ENCODE results near the gene NEK5. TPM values are rescaled to one million over a fixed set of nuclear protein-coding genes. Genes with fewer than 3 reads are reported as not detected.

NEK5 gene
- total RNA-seq, 2 experiments from 2014 or later, result 0.22 TPM; not detected in 1

DNA sequence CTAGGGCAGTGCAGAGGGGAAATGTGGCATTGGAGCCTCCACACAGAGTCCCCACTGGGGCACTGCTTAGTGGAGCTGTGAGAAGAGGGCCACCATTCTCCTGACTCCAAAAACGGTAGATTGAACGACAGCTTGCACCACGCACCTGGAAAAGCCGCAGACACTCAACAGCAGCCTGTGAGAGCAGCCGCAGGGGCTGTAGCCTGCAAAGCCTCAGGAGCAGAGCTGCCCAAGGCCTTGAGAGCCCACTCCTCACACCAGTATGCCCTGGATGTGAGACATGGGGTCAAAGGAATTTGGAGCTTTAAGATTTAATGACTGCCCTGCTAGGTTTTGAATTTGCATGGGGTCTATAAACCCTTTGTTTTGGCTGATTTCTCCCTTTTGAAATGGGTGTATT is 31.7 kb downstream of the NEK5 start:
- no peaks in the 10 kb centered on the region for H3K79me2 ChIP-seq (ENCODE audit: insufficient read depth, low read depth, low read length)
- H3K4me1 ChIP-seq (ENCODE audit: insufficient read depth, low read length, poor library complexity, severe bottlenecking), result no peaks in the 10 kb centered on the region
- H3K36me3 ChIP-seq (ENCODE audit: insufficient read depth, low read length), result no peaks in the 10 kb centered on the region
- no peak overlapping the region for H2AFZ ChIP-seq (ENCODE audit: low read length)
- ChIA-PET POLR2A (no interaction called here), CTCF (ENCODE audit: unreplicated experiment) (no interaction called here)
- H3K9me3 ChIP-seq (ENCODE audit: low read length), result no peaks in the 10 kb centered on the region
- no peak overlapping the region for H3K4me3 ChIP-seq (ENCODE audit: low read depth, low read length, poor library complexity, severe bottlenecking)
- no peak overlapping the region for H3K4me2 ChIP-seq (ENCODE audit: low read length)
- no peaks in the 10 kb centered on the region for H4K20me1 ChIP-seq (ENCODE audit: insufficient read depth, low read length)
- TF ChIP-seq CTCF (conservative IDR thresholded peaks at IDR 0.05; ENCODE audit: low read length) (no peak), EZH2phosphoT487 (IDR thresholded peaks at IDR 0.05; ENCODE audit: borderline replicate concordance, low read depth, low read length) (no peak)
- BruUV-seq (replicated peaks), result no TSS peak
- intact Hi-C loops (cut with micrococcal nuclease; ENCODE audit: unreplicated experiment), result no loop called here
- DNase-seq (ENCODE audit: low spot score), result no peak
- H3K27ac ChIP-seq (ENCODE audit: low read depth, low read length, poor library complexity, severe bottlenecking), result no peak overlapping the region
- H3K9me2 ChIP-seq (ENCODE audit: insufficient read depth, low read length), result no peaks in the 10 kb centered on the region

DNA sequence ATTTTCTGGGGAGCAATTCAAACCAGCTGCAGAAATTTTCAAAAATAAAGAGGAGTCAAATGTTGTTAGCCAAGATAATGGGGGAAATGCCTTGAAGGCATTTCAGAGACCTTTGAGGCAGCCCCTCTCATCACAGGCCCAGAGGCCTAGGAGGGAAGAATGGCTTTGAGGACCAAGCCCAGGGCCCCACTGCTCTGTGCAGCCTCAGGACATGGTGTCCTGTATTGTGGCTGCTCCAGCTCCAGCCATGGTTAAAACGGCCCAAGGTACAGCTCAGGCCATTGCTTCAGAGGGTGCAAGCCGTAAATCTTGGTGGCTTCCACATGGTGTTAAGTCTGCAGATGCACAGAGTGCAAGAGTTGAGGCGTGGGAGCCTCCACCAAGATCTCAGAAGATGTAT is 32.1 kb downstream of the NEK5 start:
- CTCF ChIA-PET (ENCODE audit: unreplicated experiment), result no interaction called here
- Histone ChIP-seq H3K4me2 (ENCODE audit: low read length) (no peak overlapping the region), H3K4me3 (ENCODE audit: low read depth, low read length, poor library complexity, severe bottlenecking) (no peak overlapping the region), H3K9me3 (ENCODE audit: low read length) (no peaks in the 10 kb centered on the region), H4K20me1 (ENCODE audit: insufficient read depth, low read length) (no peaks in the 10 kb centered on the region), H3K27ac (ENCODE audit: low read depth, low read length, poor library complexity, severe bottlenecking) (no peak overlapping the region), H3K4me1 (ENCODE audit: insufficient read depth, low read length, poor library complexity, severe bottlenecking) (no peaks in the 10 kb centered on the region), H3K79me2 (ENCODE audit: insufficient read depth, low read depth, low read length) (no peaks in the 10 kb centered on the region), H3K9me2 (ENCODE audit: insufficient read depth, low read length) (no peaks in the 10 kb centered on the region), H2AFZ (ENCODE audit: low read length) (no peak overlapping the region), H3K36me3 (ENCODE audit: insufficient read depth, low read length) (no peaks in the 10 kb centered on the region)
- BruUV-seq (replicated peaks), result no TSS peak
- POLR2A ChIA-PET, result no interaction called here
- no peak for DNase-seq (ENCODE audit: low spot score)
- intact Hi-C loops (cut with micrococcal nuclease; ENCODE audit: unreplicated experiment), result no loop called here
- TF ChIP-seq EZH2phosphoT487 (IDR thresholded peaks at IDR 0.05; ENCODE audit: borderline replicate concordance, low read depth, low read length) (no peak), CTCF (conservative IDR thresholded peaks at IDR 0.05; ENCODE audit: low read length) (no peak)

- CTCF ChIA-PET (ENCODE audit: unreplicated experiment), result no interaction called here
- Histone ChIP-seq H3K4me3 (ENCODE audit: low read depth, low read length, poor library complexity, severe bottlenecking) (no peak overlapping the region), H3K4me2 (ENCODE audit: low read length) (no peak overlapping the region), H3K9me2 (ENCODE audit: insufficient read depth, low read length) (no peaks in the 10 kb centered on the region), H2AFZ (ENCODE audit: low read length) (no peak overlapping the region), H3K9me3 (ENCODE audit: low read length) (no peaks in the 10 kb centered on the region), H3K36me3 (ENCODE audit: insufficient read depth, low read length) (no peaks in the 10 kb centered on the region), H4K20me1 (ENCODE audit: insufficient read depth, low read length) (no peaks in the 10 kb centered on the region), H3K27ac (ENCODE audit: low read depth, low read length, poor library complexity, severe bottlenecking) (no peak overlapping the region), H3K79me2 (ENCODE audit: insufficient read depth, low read depth, low read length) (no peaks in the 10 kb centered on the region), H3K4me1 (ENCODE audit: insufficient read depth, low read length, poor library complexity, severe bottlenecking) (no peaks in the 10 kb centered on the region)
- POLR2A ChIA-PET, result no interaction called here
- intact Hi-C loops (cut with micrococcal nuclease; ENCODE audit: unreplicated experiment), result no loop called here
- no peak for DNase-seq (ENCODE audit: low spot score)
- no peak for TF ChIP-seq CTCF (conservative IDR thresholded peaks at IDR 0.05; ENCODE audit: low read length)
- TF ChIP-seq EZH2phosphoT487 (IDR thresholded peaks at IDR 0.05; ENCODE audit: borderline replicate concordance, low read depth, low read length), result no peak
- BruUV-seq (replicated peaks), result no TSS peak
These were observed 32.8 kb downstream of the NEK5 start for GRCh38 chr13:52096062-52096461.

All from OCI-LY7 (cell line).